ENCODE results near the gene CYB5D1.

DNA sequence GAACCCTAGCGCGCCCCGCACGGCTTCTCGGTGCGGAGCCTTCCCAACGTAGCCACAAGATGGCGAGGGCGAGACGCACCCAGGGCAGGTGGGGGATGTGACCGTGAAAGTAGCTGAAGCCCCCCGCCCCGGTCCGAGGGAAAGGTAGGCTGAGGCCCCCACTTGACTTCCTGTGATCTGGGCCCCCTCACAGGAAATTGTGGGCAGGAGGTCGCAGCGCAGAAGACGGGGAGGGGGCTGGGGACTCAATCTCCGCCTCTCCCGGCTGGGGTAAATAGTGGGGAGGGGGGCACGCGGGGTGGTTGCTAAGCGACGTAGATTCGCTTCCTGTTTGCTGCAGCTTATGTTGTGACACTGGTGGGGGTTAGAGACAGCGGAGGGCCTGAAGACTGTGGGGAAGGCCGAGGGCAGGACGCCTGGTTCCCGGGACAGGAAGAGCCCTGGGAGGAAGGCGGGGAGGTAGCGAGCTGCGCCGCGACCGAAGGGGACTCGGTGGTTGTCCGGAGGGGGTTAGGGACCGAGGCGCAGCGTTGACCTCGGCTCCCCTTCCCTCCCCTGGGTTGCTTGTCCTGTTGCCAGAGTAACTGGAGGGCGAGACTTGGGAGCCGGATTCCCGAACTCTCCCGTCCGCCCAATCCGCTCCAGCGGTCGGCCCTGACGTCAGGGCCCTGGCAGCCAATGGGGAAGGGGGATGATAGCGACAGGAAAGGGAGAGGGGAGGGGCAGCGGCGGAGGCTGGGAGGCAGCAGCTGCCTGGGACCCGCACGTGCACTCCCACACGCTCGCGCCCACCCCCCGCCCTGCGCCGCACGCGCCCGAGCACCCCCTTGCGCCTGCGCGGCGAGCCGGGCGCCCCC lies 22.6 kb upstream of the CYB5D1 start:
- TF ChIP-seq GATA2 (IDR thresholded peaks at IDR 0.05; ENCODE audit: low read depth, low read length) (no peak), GATA3 (IDR thresholded peaks at IDR 0.05; ENCODE audit: low read depth, low read length) (no peak)

All from SH-SY5Y (cell line).